Brain pericyte (primary cell): ENCODE data around the gene PRKCH.

Experiments used
- DNase-seq: peaks from one replicate; pipeline ENCODE4 v3.0.0-alpha.2; 2012; ENCODE audit warnings: low read depth, low spot score

The PRKCH gene

DNA sequence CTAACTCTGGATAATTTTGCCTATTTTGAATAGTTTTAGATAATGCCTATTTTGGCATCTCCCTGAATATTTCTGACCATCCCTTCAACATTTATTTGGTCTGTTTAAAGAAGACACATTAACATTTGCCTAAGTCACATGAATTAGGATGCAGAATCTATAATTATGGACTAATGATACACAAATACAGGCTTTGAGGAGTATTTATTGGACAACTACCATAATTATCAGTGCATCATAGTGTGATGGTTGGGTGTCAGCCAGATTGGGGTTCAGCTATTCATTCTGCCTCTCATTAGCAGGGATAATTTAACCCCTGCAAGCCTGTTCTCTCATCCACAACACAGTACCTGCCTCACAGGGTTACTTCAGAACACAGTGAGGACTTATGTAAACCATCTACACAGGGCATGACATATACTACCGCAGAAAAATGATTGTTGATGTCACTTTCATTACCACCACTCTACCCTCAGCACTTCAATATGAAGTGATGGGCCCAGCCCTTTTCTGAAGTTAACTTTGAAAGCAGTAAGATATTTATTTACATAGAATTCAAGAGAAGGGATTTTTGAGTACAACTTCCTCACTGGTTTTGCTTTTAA is 14.4 kb downstream of the PRKCH start:
- DNase-seq = no peak

DNA sequence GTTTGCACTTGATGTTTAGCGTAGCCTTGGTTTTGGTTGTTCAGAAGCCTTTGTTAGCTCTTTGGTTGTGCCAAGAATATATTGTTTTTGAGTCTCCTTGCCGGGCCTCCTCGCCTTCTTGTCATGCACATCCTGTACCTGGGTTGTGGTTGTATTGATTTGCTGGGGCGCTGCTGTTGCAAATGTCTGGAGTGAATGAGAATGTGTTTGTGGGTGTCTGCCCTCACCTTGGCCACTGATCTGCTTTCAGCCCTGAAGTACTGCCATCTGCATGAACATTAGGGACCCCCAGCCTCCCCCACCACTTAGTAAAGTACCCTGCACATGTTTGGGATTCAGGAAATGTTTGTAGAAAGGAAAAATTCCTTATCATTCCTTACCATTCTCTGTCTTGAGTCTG is 16.5 kb downstream of the PRKCH start:
- DNase-seq = no peak

DNA sequence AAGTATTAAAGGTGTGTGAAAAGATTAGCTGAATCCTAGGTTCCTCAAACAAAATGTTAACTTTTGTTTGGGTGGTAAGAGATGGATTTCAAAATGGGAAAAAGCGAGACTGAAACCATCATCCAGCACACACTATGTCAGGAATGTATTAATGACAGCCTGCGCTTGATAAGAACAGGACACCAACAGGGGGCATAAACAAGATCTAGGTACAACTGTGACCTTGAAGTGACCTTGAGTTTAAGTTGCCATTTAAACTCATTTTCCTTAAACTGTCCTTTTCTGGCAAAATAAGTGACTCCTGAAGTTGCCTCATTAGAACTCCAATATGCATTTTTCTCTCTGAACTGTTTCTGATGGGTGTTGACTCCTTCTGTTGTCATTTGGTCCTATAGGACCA is 17.1 kb downstream of the PRKCH start:
- DNase-seq = no peak

- no peak for DNase-seq
Measured at GRCh38 chr14:61341275-61342206, 20.2 kb downstream of the PRKCH start.

- no peak for DNase-seq
Measured at GRCh38 chr14:61342486-61342885, 21.1 kb downstream of the PRKCH start.

DNA sequence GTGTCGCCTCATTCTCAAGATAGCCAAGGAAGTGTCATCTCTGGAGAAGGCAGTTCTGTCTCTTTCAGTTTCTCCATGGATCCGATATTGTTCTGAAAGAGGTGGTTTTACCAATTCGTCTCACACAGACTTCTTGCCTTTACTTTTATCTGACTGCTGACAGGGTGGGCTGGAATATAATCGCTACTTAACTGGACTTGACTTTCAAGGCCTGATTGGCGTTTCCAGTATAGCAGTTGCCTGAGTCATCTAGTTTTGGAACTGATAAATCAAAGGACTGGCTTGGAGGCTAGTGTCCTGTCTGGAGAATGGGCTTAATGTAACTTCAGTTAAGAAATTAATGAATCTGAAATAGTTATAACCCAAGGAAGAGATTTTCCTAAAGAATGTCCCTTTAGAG is 21.6 kb downstream of the PRKCH start:
- no peak for DNase-seq

DNA sequence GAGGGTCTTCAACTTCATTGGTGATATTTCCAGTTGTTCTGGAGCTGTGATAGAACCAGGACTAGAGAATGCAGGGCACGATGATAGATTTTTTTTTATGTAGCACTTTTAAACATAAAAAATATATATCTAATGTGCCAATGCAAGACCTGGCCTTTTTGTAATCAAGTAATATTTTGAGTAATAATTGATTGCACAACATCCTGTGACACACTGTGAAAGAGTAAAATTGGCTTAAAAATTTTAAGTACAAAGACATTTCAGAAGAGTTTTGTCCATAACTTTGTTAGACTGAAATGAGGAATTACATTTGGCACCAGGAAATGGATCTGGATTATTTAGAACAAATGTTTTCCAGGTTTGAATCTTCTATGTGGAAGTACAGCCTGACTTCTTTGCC is 22.1 kb downstream of the PRKCH start:
- no peak for DNase-seq

DNA sequence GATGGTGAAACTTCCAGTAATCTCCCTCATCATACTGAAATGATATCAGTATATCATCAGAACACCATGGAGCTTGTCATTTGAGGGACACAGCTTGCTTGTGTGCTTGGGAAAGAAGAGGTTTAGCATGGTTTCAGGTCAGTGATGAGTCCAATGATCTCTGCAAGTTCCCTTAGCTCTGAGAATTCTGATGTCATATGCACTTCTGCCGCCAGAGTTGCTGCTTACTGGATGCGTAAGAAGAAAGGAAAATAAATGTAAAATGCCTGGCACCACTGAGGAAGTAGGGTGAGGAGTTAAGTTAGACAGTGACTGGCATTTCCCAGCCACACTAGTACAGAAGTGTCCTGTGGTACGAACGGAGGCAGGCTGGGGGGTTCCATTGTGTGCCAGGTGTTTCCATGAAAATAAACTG is 22.6 kb downstream of the PRKCH start:
- no peak for DNase-seq

GRCh38 chr14:61344437-61345150 is 23.2 kb downstream of the PRKCH start:
- no peak for DNase-seq

GRCh38 chr14:61345151-61345482 is 23.7 kb downstream of the PRKCH start:
- DNase-seq = no peak

DNA sequence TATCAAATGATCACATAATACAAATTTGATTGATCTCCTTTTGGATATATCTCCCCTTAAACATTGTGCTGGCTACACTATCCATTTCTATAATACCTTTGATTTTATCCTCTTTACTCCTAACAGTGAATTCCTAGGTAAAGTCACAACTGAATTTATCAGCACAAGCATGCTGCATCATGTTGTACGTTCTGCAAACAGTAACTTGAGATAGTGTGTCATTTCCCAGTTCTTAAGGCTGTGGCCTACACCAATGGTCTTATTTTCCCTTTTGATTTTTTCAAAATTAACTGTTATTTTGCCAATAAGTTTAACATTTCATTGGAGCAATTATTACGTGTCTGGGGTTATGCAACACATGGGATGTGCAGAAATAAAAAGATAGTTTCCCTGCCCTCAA is 24.8 kb downstream of the PRKCH start:
- no peak for DNase-seq

- DNase-seq = no peak
Measured at GRCh38 chr14:61346793-61347192, 25.4 kb downstream of the PRKCH start.

DNA sequence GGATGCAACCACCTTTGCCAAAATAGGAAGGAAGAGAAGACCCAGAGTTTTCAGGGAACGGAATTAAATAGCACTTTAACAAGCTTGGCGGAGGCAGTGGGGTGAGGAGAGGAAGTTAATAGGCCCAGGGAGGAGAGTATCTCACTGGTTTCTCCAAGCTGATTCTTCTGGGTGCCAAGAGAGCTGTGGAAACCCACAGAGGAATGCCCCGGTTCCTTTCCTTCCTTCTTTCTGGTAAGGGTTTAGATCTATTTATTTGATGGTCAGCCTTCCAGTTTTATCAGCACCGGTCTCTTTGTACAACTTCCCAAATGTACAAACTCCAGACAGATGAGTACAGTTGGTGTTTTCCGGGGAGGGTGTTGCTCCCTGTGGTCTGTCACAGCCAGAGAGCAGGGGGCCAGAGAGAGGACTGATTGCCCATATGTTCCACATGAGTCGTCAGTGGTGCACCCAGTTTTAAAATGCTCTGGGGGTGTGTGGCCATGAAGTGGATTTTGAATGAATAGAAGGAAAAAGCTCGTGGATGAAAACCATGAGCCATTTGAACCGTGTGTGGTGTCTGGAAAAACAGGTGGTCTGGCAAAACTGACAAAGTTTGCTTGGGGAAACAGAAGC is 26.6 kb downstream of the PRKCH start:
- no peak for DNase-seq

- no peak for DNase-seq
Measured at GRCh38 chr14:61350427-61351270, 29.3 kb downstream of the PRKCH start.

DNA sequence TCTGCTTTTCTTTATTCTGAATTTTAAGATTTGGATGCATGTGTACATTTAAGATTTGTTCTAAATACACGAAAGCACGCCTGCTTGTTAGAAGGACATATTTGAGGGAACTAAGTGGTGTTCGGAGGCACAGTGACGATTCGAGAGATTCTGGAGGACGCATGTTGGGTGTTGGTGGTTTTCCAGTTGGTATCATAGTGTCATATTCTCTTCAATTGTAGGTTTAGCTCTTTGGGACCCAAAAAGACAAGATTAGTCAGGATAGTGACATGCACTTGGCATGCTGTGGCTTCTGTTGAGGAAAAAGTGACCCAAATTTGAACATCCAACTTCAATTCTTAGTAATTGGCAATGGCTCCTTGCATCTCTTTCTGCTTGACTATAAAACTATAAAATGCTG is 30.1 kb downstream of the PRKCH start:
- no peak for DNase-seq

GRCh38 chr14:61355892-61356325 is 34.5 kb downstream of the PRKCH start:
- no peak for DNase-seq

DNA sequence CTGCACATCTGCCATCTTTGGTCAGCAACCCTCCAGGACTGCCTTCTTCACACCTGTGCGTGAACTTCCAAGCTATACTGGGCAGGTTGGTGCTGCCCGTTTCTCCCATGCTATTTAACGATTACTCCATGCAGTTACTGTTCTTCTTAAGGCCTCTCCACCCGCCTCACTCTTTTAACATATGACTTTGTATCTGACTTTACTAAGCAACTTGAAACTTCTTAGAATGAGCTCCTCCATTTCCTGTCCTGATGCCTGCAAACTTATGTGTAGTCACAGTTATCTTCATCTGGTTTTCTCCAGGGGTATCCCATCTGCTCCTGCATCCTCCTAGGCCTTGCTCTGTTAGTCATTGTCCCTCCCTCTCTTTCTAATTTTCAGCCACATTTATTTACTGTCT is 35.7 kb downstream of the PRKCH start:
- DNase-seq = no peak

DNA sequence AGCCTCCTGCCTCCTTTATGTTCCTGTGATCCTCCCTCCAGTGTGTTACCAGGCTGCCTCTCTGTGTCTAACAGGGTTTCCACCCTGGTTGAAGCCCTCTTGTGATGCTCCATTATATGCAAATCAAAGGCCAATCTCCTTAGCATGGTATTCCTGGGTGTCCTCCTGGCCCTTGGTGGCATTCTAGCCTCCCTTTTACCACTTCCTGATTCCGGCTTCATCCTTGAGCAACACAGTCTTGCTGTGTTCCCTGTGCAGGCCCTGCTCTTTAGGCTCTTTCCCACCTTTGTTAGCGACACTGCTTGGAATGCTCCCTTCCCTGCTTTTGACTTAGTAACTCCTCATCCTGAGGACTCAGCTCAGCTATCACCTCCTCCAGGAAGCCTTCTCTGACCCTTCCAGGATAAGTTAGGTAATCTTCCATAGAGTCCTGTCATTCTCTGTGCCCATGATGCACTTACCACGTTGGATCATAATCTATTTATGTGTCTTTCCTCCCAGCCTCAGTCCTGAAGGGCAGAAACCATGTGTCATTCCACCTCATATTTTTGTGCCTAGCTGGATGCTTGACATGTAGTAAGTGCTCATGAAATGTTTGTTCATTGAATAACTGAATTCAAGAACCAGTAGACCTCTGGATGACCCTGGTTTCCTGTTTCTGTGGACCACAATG is 37.3 kb downstream of the PRKCH start:
- DNase-seq = no peak

DNA sequence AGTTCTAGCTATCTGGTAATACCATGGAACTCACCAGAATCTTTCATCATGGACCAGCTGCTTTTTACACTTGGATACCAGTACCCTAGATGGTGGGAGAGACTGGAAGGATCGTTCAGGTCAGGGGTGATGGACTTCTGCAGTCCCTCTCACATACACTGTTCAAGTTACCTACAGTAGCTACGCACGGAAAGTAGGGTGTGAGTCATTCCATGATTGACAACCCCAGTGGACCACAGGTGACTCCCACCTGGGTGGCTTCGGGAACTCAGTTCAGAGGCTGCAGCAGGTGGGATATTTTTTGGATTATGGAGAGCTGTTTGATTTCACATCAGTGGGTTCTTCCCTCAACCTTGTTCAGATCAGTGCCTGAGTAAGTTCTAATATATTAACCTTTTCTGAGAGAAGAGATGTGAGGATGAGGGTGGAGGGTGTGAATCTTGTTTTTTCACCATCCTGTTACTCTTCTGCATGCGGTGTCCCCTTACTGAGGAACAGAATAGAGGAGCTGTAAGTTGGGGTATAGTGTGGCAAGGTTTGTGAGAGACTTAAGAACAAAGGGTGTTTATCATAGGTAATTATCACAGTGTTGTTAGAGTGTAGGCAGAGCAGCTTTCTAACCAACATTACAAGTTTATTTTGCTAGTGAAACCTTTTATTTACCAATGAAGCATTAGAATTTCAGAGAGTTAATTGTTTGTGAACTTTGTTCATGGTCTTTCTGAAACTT is 39.6 kb downstream of the PRKCH start:
- DNase-seq = no peak
